CD1c-positive myeloid dendritic cell (primary cell): ENCODE results near the gene CFAP77.

Source experiments
- DNase-seq: peaks from one replicate; pipeline ENCODE4 v3.0.0-alpha.2; 2016; ENCODE audit errors: extremely low spot score

CFAP77 gene

DNA sequence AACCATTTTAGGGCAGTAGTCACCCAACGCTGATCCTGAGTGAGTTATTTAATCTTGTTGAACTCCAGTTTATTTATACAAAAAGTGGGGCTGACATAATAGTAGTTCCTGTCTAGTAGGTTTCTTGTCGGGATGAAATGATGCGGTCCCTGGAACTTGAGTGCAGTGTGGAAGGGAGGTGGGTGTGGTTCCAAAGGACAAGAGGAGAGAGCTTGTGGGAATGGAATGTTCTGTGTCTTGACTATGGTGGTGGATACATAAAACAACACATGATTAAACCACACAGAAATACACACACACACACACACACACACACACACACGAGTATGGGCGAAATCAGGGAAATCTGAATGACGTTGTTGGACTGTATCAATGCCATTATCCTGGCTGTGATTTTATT, 106.3 kb downstream of the CFAP77 start:
- no peak for DNase-seq

DNA sequence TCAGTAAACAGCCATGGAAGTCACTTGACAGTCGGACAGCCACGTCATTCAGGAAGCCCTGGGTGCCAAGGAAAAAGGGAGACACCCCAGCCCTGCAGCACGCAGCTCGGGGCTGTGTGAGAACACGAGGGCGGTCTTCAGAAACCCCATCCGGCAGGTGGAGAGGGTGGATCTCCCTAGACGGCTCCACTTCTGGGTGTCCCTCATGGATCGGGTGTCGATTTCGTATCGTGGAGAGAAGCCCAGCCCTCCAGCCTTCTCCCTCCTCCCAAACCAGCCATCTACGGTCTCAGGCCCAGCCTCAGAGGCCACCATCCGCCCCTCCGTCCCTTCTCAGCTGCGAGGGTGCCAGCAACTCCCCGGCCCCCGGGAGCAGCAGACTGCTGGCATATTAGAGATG, 106.9 kb downstream of the CFAP77 start:
- no peak for DNase-seq

DNA sequence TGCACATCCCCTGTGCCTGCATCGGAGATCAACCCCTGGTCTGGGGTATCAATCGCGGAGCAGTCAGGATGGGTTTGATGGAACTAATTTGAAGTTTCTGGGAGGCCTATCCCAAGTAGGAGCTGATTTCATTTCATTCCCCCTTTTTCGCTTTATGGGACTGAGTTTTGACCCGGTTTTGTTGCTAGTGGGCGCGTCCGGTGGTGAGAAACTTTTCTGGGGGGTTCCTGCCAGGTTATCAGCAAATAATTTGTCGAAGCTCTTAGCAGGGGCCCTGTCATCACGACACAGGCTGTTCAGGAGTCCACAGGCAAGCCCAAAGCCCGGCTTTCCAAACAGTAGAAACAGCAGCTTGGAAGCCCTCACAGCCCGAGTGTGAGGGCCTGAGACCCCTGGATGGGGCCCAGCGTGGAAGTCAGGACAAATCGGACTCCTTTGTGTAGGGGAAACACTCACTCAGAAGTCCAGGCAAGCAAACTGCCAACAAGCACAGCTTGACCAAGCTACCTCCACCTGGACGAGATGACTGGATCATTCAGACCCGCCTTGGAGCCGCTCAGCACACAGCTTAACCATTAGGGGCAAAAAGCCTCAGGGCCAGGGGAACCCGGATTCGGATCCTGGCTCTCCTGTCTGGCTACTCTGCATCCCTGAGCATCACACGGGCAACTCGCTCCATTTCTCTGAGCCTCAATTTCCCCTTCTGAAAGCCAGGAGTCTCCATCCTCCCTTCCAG, 108.0 kb downstream of the CFAP77 start:
- DNase-seq: no peak

DNA sequence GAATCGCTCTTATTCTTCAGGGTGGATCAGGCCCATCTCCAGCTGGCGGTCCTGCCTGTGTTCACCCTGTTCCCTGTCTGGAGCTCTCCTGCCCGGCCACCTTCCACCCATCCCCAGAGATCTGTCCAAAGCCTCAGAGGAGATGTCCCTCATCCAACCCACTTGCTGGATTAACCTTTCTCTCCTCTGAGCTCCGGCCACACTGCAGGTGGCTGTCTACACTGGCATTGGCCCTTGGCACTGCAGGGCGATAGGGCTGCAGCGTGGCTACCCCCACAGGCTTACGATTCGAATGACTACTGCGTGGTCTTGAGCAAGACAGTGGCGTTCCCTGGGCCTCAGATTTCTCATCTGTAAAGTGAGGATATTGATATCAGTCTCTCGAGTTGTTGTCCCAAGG, 108.6 kb downstream of the CFAP77 start:
- no peak for DNase-seq

DNA sequence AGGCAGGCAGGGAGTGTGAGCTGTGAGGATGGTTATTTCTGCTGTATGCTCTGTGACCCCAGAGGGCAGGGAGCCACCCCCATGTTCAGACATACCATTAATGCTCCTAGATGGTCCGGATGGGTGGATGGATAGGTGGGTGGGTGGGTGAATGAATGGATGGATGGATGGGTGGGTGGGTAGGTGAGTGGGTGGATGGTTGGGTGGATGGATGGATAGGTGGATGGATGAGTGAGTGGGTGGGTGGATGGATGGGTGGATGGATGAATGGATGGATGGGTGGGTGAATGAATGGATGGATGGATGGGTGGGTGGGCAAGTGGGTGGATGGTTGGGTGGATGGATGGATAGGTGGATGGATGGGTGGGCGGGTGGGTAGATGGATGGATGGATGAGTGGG, 109.0 kb downstream of the CFAP77 start:
- DNase-seq: no peak

DNA sequence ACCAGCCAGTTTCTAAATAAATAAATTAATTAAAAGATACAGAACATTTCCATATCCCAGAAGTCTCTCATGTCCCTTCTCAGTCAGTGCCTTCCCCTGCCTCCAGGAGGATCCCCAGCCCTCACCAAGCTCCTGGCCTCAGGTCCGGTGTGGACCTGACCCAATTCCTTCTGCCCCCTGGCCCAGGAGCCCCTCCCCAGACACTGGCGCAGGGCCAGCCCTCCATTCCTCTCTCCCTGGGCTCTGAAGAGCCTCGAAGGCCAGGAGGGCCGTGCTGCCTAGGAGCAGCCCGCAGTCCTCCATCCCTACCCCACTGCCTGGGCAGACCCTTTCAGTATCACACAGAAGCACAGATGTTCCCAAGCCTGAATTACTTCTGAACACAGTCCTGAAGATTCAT, 110.6 kb downstream of the CFAP77 start:
- DNase-seq: no peak

DNA sequence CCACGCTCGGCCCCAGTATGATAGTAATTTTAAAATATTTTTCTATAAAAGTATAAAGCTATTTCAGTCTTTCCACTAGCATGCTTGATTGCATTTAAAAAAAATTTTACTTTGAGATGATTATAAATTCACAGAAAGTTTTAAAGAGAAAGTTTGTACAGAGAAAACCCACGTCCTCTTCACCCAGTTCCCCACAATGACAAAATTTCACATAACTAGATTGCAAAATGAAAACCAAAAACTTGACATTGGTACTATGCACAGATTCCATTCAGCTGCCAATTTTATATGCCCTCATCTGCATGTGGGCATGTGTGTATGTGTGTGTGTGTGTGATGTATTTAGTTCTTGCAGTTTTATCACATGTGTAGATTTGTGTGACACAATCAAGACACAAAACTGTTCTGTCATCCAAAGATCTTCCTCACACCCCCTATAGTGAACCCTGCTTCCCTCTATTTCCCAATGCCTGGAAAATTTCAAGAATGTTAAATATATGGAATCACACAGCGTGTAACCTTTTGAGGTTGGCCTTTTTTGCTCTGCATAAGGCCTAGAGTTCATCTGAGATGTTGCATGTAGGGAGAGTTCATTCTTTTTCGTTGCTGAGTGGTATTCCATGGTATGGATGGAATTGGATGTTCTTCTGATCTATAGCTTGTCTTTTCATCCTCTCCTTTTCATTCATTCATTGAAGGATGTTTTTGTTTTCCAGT, 115.5 kb downstream of the CFAP77 start:
- DNase-seq: no peak

DNA sequence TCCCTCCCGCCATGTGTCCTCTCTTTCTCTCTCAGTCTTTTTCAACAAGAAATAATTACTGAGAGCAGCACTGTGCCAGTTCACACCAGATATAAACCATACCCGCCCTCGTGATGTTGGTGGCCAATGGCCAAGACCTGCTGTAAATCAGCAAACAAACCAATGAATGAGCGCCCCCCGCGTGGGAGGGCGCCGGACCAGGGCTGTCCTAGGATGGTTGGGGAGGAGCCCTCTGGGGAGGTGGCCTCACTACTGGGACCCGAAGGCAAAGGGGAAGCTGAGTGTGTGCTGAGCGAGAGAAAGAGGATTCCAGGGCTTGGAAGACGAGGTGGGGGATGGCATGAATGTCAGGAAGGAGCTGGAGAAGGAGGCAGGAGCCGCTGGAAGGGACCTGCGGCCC, 121.2 kb downstream of the CFAP77 start:
- DNase-seq: no peak

DNA sequence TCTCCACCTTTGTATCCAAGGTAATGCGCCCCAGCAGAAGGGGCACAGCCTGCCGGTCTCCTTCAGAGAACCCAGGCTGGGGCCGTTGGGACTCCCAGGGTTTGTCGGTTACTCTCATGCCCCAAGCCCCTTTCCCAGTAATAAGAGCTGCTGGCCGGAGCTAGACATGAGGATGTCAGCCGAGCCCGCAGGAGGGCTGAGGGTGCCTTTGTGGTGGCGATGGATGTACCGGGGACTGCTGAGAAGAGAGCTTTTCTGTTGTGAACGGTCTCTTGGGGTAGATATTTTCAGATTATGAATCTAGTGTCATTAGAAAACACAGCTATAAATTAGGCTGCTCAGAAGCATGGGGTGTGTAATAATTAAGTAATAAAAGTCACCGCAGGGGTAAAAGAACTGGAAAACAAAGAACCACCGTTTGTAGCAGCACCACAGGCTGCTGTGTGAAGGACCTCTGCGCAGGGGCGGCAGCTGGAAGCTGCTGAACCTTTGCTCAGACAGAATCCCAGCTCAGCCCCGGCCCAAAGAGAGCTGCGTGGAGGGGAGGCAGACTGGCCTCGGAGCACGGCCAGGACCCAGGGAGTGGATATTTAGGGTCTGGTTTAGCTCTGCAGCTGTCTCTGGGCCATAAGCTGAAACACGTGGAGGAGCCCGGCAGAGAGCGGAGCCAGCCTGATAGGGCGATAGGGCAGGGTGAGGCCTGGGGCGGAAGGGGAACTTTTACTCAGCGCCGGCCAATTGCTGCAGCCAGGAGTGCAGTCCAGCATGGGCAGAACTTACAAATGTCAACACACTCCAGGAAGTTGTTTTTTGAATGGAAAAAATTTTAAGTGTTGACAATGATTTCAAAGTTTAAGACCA, 121.9 kb downstream of the CFAP77 start:
- no peak for DNase-seq

DNA sequence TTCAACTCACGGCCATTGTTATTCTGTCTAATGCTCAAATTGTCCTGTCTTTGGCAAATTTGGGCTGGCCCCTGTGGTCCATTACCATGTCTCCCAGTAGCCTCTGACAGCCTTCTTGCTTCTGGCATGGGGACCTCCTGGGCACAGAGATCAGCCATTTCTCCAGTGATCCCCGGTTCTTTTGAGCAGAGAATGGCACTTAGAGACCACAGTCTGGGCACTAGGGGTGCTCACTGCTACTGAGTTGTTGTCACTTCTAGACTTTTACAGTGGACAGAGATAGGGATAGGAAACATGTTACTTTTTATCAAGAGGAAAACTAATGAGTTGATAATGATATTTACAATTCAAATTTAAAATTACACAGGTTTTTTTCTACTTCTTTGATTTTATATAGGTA, 124.8 kb downstream of the CFAP77 start:
- DNase-seq: no peak

DNA sequence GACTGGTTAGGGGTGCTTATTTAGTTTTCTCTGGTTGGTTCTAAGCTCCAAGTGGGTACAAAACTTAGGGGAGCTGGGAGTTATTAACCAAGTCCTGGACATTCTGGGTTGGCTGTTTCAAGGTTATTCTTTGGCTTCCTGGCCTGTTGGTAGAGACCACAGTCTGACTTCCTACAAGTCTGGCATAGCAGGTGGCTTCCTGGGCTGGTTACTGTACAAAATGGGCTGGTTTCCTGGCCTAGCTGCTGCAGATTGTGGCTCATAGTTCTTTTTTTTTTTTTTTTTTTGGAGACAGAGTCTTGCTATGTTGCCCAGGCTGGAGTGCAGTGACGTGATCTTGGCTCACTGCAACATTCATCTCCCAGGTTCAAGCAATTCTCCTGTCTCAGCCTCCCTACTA, 126.1 kb downstream of the CFAP77 start:
- no peak for DNase-seq

DNA sequence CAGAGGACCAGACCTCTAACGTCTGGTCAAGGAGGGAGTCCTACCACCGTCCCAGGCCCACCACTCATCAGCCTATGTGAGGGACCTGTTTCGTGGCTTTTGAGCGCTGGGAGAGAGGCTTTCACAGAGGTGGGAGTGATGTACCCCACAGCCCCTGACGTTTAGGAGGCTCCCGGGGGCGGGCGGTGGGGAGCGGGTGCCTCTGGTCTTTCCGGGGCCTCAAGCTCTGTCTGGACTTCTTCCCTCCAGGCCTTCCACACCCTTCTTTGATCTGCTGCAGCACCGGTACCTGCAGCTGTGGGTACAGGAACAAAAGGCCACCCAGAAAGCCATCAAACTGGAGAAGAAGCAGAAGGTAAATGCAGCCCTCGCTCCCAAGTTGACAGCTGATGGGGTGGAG, 127.3 kb downstream of the CFAP77 start:
- DNase-seq: no peak

DNA sequence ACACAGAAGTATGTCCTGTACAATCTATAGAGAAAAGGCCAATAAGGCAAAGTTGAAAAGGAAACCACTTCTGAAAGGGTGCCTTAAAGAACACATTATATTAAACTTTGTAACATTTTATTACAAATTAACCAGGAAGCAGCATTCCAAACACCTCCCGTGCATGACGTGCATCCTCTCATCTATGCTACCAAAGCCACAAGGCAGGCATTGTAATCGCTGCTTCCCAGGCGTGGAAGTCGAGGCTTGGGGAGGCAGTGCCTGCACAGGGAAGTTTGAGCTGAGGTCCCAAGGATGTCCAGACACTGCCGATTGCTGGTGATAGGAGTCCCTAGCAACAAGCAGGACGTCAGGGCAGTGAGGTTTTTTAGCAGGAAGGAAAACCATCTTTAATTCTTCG, 128.1 kb downstream of the CFAP77 start:
- DNase-seq: no peak

DNA sequence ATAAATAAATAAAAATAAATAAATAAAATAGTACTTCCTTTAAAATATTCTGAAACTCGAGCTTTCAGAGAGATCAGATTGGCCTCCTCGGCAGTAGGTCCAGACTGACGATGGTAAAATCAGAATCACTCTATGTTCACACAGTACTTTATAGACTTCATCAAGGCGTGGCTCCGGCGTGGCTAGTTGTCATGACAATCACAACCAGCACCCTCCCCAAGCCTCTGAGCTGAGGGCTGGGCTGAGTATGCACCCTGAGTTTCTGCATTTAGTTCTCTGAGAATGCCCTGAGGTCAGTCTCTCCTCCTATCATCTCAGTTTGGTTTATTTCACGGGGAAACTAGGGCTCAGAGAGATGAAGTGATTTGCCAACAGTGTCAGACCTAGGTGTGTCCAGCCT, 129.1 kb downstream of the CFAP77 start:
- no peak for DNase-seq

DNA sequence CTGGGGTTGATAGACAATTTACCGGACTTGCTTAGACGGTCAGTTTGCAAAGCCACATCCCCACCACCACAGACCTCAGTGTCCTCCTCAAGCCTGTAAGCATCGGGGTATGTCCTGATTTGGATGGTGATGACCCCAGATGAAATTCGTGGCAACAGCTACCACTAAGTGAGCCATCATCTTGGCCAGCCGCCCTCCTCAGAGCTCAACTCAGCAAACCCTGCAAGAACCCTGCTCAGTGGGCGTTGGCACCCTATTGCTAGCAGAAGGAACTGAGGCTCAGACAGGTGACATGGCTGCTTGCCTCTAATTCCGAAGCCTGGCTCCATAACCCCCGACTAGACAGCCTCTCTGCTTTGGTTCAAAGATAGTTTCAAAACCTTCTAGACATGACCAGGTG, 131.0 kb downstream of the CFAP77 start:
- no peak for DNase-seq

DNA sequence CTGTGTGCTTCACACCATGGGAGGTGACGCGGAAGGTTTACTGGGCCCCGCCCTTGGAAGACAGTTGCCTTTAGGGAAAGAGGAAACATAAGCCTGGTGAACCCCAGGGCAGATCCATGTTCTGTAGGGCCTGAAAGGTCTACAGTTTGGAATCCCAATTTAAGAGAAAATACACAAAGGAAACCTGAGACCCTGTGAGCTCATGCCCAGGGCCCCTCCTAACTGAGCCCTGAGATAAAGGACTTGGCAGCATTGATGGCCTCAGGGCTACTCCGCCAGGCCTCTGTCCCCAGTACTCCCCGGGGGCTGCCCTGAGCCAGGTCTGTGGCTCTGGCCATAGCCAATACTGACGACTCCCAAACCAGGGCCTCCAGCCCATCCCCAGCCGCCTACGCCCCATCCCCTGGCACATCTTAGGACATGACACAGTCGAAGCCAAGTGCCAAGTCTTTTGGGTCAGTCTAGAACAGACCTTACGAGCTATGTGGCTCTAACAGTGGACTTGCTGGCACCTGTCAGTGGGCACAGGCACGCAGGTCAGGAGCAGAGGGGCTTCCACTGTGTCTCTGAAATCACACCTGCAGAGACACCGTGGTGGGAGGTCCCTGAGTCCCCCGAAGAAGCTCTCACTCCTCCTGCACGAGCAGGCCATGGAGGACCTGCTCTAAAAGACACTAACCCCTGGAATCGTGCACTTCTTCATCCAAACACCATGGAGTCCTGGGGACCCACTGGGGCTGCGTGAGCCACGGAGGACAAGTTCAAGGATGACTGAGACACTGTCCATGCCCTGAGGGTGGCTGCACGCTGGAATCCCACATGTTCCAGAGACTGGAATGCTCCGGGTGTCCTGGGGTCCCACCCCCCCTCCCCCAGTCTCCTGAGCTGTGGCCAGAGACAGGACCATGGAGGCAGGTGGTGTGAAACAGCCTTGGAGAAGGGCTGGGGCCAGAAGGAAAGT, 132.1 kb downstream of the CFAP77 start:
- DNase-seq: no peak

DNA sequence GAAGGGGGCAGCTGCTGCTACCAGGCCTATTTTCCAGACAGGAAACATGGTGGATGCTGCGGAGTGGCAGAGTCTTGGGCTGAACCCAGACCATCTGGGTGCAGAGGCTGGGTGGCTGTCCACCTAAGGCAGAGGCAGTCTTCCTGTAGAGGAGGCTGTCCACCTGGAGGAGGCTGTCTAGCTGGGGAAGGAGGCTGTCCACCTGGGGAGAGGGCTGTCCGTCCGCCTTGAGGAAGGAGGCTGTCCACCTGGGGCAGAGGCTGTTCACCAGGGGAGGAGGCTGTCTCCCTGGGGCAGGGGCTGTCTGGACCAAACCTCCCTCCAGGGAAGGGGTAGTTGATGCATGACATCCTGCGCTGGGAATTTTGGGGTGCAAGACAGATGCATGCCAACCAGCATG, 133.2 kb downstream of the CFAP77 start:
- no peak for DNase-seq

DNA sequence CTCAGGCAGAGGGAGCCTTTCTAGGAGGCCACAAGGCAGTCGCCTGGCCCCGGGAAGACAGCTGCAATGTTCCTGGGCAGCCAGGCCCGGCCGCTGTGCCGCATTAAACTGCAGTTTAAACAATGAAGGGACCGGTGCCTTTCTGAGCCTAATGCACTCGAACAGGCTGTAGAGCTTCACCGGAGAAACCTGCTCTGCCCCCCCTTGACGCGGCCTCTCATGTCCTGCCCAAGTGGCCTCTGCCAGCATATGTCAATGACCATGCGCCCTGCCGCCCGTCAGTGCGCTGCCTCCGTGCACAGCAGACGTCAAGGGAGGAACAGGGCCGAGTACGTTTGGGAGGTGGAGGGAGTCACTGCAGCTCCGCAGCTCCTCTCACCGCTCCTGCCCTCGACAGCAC, 133.9 kb downstream of the CFAP77 start:
- DNase-seq: no peak

DNA sequence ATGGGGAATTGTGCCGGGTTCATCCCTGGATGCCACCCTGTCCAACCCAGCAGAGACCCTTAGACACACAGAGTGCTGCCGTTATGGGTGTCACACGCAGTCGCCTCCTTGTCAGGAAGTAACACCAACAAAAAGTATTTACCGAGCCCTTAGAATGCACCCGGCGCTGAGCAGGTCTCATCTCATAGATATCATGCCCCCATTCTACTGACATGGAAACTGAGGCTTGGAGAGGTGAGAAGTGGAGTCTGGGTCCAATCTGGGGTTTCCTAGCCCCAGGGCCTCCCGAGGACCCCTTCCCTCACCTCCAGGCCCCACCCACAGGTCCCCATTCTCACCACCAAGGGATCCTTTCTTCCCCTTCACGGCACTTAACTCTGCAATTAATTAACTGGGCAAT, 135.6 kb downstream of the CFAP77 start:
- DNase-seq: no peak

DNA sequence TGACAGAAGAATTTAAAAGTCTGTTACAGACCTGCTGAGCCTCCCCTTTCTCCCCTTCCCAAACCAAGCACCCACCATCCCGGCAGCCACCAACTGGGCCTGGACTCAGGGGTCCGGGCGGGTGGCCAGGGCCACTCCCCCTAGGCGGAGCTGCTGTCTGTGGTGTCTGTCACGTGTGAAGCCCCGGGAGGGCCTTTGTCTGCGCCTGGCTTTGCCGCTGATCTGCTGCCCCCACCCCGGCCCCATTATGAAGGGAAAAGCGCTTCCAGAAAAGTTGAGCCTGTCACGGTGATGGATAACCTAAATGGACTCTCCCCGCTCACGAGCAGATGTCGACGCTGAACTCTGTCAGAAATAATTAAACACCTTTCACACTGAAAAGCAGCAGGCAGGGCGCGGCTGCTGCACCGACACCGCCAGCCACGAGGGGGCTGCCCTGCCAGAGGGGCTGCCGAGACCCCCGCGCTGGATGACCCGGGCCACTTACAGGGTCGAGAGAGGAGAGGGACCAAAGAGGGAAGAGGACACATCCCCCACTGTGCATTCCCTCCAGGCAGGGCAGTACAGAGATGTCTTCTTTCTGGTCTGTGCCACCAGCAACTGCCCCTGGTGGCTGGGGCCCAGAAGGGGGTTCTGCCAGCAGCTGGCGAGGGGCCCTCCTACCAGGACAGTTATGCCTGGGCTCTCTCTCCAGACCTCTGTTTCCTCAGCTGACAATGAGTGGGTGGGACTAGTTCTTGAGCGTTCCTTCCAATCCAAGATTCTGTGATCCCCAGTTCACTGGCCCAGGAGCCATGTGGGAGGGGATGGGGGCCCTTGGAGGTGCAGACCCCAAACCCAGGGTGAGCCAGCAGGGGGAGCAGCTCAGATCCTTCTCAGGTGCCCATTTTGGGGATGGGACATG, 136.4 kb downstream of the CFAP77 start:
- DNase-seq: no peak

DNA sequence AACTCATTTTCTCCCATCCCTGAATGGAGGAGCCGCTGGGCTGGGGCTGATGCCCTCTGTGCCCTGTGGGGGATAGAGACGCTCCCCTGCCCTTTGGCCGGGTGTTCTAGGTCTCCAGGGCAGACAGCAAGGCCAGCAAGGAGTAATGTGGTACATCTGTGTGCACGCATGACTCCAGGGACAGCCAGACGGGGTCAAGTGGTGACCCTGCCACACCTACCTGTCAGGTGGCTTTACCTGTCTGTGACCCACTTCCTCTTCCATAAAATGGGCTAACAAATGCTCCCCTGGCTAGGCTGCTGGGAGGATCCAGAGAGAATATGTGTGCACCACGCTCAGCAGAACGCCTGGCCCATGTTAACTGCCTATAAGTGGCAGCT, 137.0 kb downstream of the CFAP77 start:
- no peak for DNase-seq
